B cell (primary cell): Measurements from ENCODE around the gene ZBTB47. TPM values are rescaled to one million over a fixed set of nuclear protein-coding genes. Genes with fewer than 3 reads are reported as not detected.

Experiments used
- ATAC-seq: fragments of 200-7000 bp; cut with Tn5 transposase; one replicate; pipeline ENCODE4 v1.10.0; 2021; ENCODE audit warnings: low read depth, mild to moderate bottlenecking, moderate number of reproducible peaks, moderate library complexity
- CTCF ChIA-PET: fragments of 350-600 bp; sonication (Branson Sonifier 250); formaldehyde crosslinking; loops from one replicate; lab custom pipeline; 2021; ENCODE audit warnings: antibody characterized with exemption, inconsistent platforms; lab: Charles Lee
- POLR2A ChIA-PET: fragments of 350-600 bp; sonication (Branson Sonifier 250); formaldehyde crosslinking; loops from one replicate; lab custom pipeline; 2021; ENCODE audit warnings: antibody characterized with exemption; lab: Charles Lee
- DNase-seq: peaks from one replicate; pipeline ENCODE4 v3.0.0; 2013
- H2AFZ ChIP-seq: 2 replicates; pipeline ENCODE4 v1.6.1; 2012; ENCODE audit warnings: mild to moderate bottlenecking, low read depth, low read length; ENCODE audit not compliant: insufficient read depth, poor library complexity, severe bottlenecking
- H3K27ac ChIP-seq, 2 donors: 1 replicate in 1 of 2; 2 replicates in 1 of 2; pipeline ENCODE4 v1.5.1; 2012 to 2013; ENCODE audit warnings: low read length in 2 of 2, mild to moderate bottlenecking in 2 of 2, moderate library complexity in 1 of 2
- H3K27me3 ChIP-seq, 4 experiments: fragments of 200-600 bp in 1 of 4; sonication (generic) in 1 of 4; replicated peaks in 1 of 4; 1 replicate in 2 of 4; 2 replicates in 2 of 4; pipeline versions ENCODE4 v1.6.1 to v1.7.0; 2013 to 2016; ENCODE audit warnings: low read length in 3 of 4, mild to moderate bottlenecking in 2 of 4, mixed read lengths in 1 of 4, moderate library complexity in 1 of 4; ENCODE audit not compliant: insufficient read depth in 4 of 4, control insufficient read depth in 3 of 4; ENCODE audit errors: control extremely low read depth in 1 of 4
- H3K36me3 ChIP-seq, 2 experiments: replicated peaks in 1 of 2; 1 replicate in 1 of 2; 2 replicates in 1 of 2; pipeline versions ENCODE4 v1.6.1 to v1.7.1; 2013; ENCODE audit warnings: low read length in 1 of 2; ENCODE audit not compliant: insufficient read depth in 2 of 2, control insufficient read depth in 1 of 2; ENCODE audit errors: control extremely low read depth in 1 of 2, extremely low read depth in 1 of 2
- H3K4me1 ChIP-seq, 2 donors: fragments of 200-600 bp in 1 of 2; sonication (generic) in 1 of 2; 1 replicate in 1 of 2; 2 replicates in 1 of 2; pipeline versions ENCODE4 v1.5.1 to v1.6.1; 2013 to 2017; ENCODE audit warnings: low read length in 2 of 2; ENCODE audit not compliant: control insufficient read depth in 2 of 2, insufficient read depth in 2 of 2
- H3K4me2 ChIP-seq: replicated peaks from 2 replicates; pipeline ENCODE3; 2012; ENCODE audit warnings: mild to moderate bottlenecking, low read depth, low read length; ENCODE audit not compliant: poor library complexity, severe bottlenecking
- H3K4me3 ChIP-seq, 5 experiments: fragments of 200-600 bp in 1 of 5; sonication (generic) in 1 of 5; 1 replicate in 3 of 5; 2 replicates in 2 of 5; pipeline versions ENCODE4 v1.5.1 to v1.7.0; 2011 to 2016; ENCODE audit warnings: low read length in 4 of 5, mild to moderate bottlenecking in 4 of 5, low read depth in 2 of 5, control low read depth in 1 of 5, moderate library complexity in 1 of 5; ENCODE audit not compliant: insufficient read depth in 1 of 5; ENCODE audit errors: control extremely low read depth in 1 of 5, extremely low read depth in 1 of 5
- H3K79me2 ChIP-seq: fragments of 200-600 bp; sonication (generic); one replicate; pipeline ENCODE4 v1.6.0; 2016; ENCODE audit warnings: low read length; ENCODE audit not compliant: control insufficient read depth, insufficient read depth
- H3K9ac ChIP-seq: fragments of 200-600 bp; sonication (generic); 2 replicates; pipeline ENCODE4 v1.6.1; 2017; ENCODE audit warnings: mild to moderate bottlenecking, low read length, moderate library complexity
- H3K9me3 ChIP-seq, 3 donors: one replicate each; pipeline versions ENCODE4 v1.6.1 to v1.7.1; 2013; ENCODE audit warnings: low read length in 2 of 3; ENCODE audit not compliant: control insufficient read depth in 2 of 3, insufficient read depth in 1 of 3; ENCODE audit errors: control extremely low read depth in 1 of 3
- H4K20me1 ChIP-seq: 2 replicates; pipeline ENCODE4 v1.6.0; 2012; ENCODE audit warnings: mild to moderate bottlenecking, low read length; ENCODE audit not compliant: insufficient read depth, control insufficient read depth, poor library complexity, severe bottlenecking
- H3K27ac Mint-ChIP-seq: one replicate; pipeline ENCODE4 v1.8.0; 2021; ENCODE audit warnings: mixed read lengths
- H3K27me3 Mint-ChIP-seq: one replicate; pipeline ENCODE4 v1.8.0; 2021; ENCODE audit warnings: mixed read lengths
- H3K4me1 Mint-ChIP-seq: one replicate; pipeline ENCODE4 v1.8.0; 2021; ENCODE audit warnings: mixed read lengths
- H3K4me3 Mint-ChIP-seq: one replicate; pipeline ENCODE4 v1.8.0; 2021; ENCODE audit warnings: mixed read lengths
- H3K9me3 Mint-ChIP-seq: one replicate; pipeline ENCODE4 v1.8.0; 2022; ENCODE audit warnings: mixed read lengths; ENCODE audit not compliant: insufficient read depth
- CTCF ChIP-seq: fragments of 200-600 bp; IDR thresholded peaks from one replicate; pipeline ENCODE4 v1.8.0; 2022; ENCODE audit warnings: antibody characterized with exemption, mild to moderate bottlenecking
- EZH2 ChIP-seq: IDR thresholded peaks from 2 replicates; pipeline ENCODE4 v1.6.1; 2012; ENCODE audit warnings: borderline replicate concordance, low read depth, mild to moderate bottlenecking, moderate library complexity, low read length; ENCODE audit not compliant: insufficient read depth, poor library complexity, severe bottlenecking
- WGBS: methylation state at CpG from one replicate; pipeline ENCODE4 v1.1.5; 2013; ENCODE audit warnings: missing lambda C conversion rate; ENCODE audit not compliant: insufficient coverage; 5-methylcytosine and 5-hydroxymethylcytosine counted together
- intact Hi-C: fragments of 100-400 bp; cut with micrococcal nuclease; formaldehyde crosslinking; loops from one replicate; pipeline ENCODE4 v1.10.0; 2022
- polyA plus RNA-seq: library from polyadenylated mRNA; depleted of rRNA; stranded (reverse); fragments of >200 nt; gene quantifications from 2 replicates; pipeline ENCODE4 v1.2.3, GENCODE V29; 2012
- total RNA-seq, 2 donors: library from RNA; stranded (reverse); fragments of 120-200 nt in 1 of 2; gene quantifications; 1 replicate in 1 of 2; 2 replicates in 1 of 2; pipeline versions ENCODE4 v1.2.3 to v1.2.4, GENCODE V29; 2013 to 2022

Gene ZBTB47
- total and polyA plus RNA-seq, 2 donors (not counting 1 experiment from before 2014, with no cell fraction given) = 0.34 to 1.6 TPM

GRCh38 chr3:42702982-42703694 lies 49.6 kb downstream of the ZBTB47 start:
- Histone ChIP-seq H3K79me2 (no peaks in the 10 kb centered on the region), H3K9me3 (peaks cover 0 to 15% (median 0%) of the 10 kb centered on the region in 3 donors), H4K20me1 (no peaks in the 10 kb centered on the region), H3K4me2 (no peak overlapping the region), H3K27ac (no peak overlapping the region), H2AFZ (no peak overlapping the region), H3K4me1 (no peaks in the 10 kb centered on the region), H3K9ac (no peak overlapping the region), H3K36me3 (no peaks in the 10 kb centered on the region), H3K4me3 (no peak overlapping the region), H3K27me3 (peaks cover 0 to 16% (median 0%) of the 10 kb centered on the region in 4 experiments)
- no peak overlapping the region for H3K27ac Mint-ChIP-seq
- POLR2A ChIA-PET = no interaction called here
- peaks cover 4% of the 10 kb centered on the region for H3K27me3 Mint-ChIP-seq
- H3K4me1 Mint-ChIP-seq = no peaks in the 10 kb centered on the region
- TF ChIP-seq EZH2 = no peak
- CTCF ChIA-PET = interaction anchor here (0.6 kb wide), 1 partner anchor 100 kb away, joined by 4 read pairs; no protein-coding TSS in a partner anchor
- ATAC-seq = no peak
- no peaks in the 10 kb centered on the region for H3K9me3 Mint-ChIP-seq
- intact Hi-C loops = no loop called here
- 83% methylated on average over 6 of the region's 6 CpGs for WGBS
- DNase-seq = no peak
- H3K4me3 Mint-ChIP-seq = no peak overlapping the region

- 71% methylated on average over 1 of the region's 5 CpGs for WGBS
Observed at GRCh38 chr3:42703695-42704025, 50.2 kb downstream of the ZBTB47 start.

More at GRCh38 chr3:42703695-42704025, 50.2 kb downstream of the ZBTB47 start:
- H3K9me3 ChIP-seq = peaks cover 0 to 15% (median 0%) of the 10 kb centered on the region in 3 donors
- no peak for ATAC-seq
- H3K4me2 ChIP-seq = no peak overlapping the region
- Mint-ChIP-seq H3K27me3 (peaks cover 4% of the 10 kb centered on the region), H3K9me3 (no peaks in the 10 kb centered on the region), H3K27ac (no peak overlapping the region), H3K4me3 (no peak overlapping the region), H3K4me1 (no peaks in the 10 kb centered on the region)
- H3K9ac ChIP-seq = no peak overlapping the region
- ChIA-PET POLR2A (no interaction called here), CTCF (no interaction called here)
- H3K4me3 ChIP-seq = no peak overlapping the region
- no peak overlapping the region for H2AFZ ChIP-seq
- no peaks in the 10 kb centered on the region for H3K4me1 ChIP-seq
- no peak for TF ChIP-seq CTCF
- no peak for TF ChIP-seq EZH2
- H4K20me1 ChIP-seq = no peaks in the 10 kb centered on the region
- H3K36me3 ChIP-seq = no peaks in the 10 kb centered on the region
- H3K27me3 ChIP-seq = peaks cover 0 to 16% (median 0%) of the 10 kb centered on the region in 4 experiments
- H3K79me2 ChIP-seq = no peaks in the 10 kb centered on the region
- intact Hi-C loops = no loop called here
- DNase-seq = no peak
- no peak overlapping the region for H3K27ac ChIP-seq
